Astrocyte (in vitro differentiated cells and primary cell): ENCODE measurements around the gene DCLK2. TPM values are rescaled to one million over a fixed set of nuclear protein-coding genes. Genes with fewer than 3 reads are reported as not detected.

Source experiments
- DNase-seq: peaks from one replicate; pipeline ENCODE4 v3.0.0-alpha.2; 2010; ENCODE audit warnings: low read depth
- FAIRE-seq: peaks from 2 replicates; lab custom pipeline; 2011; peaks lifted over from hg19 to GRCh38; lab: Jason Lieb, UNC
- H2AFZ ChIP-seq: 2 replicates; pipeline ENCODE4 v1.6.0; 2012; ENCODE audit warnings: low read depth, low read length, inconsistent platforms
- H3K27ac ChIP-seq: 2 replicates; pipeline ENCODE4 v1.5.1; 2011; ENCODE audit warnings: low read depth, low read length, inconsistent platforms
- H3K27me3 ChIP-seq: 2 replicates; pipeline ENCODE4 v1.6.0; 2011; ENCODE audit warnings: low read length, inconsistent platforms; ENCODE audit not compliant: insufficient read depth
- H3K36me3 ChIP-seq: 2 replicates; pipeline ENCODE4 v1.5.1; 2011; ENCODE audit warnings: low read length, inconsistent platforms; ENCODE audit not compliant: insufficient read depth
- H3K4me1 ChIP-seq: 2 replicates; pipeline ENCODE4 v1.5.1; 2011; ENCODE audit warnings: low read length, inconsistent platforms; ENCODE audit not compliant: insufficient read depth
- H3K4me2 ChIP-seq: 2 replicates; pipeline ENCODE4 v1.6.0; 2012; ENCODE audit warnings: low read length, inconsistent platforms
- H3K4me3 ChIP-seq: 2 replicates; pipeline ENCODE4 v1.5.1; 2011; ENCODE audit warnings: low read depth, mild to moderate bottlenecking, low read length, inconsistent platforms; ENCODE audit not compliant: insufficient read depth
- H3K79me2 ChIP-seq: 2 replicates; pipeline ENCODE4 v1.6.0; 2012; ENCODE audit warnings: mild to moderate bottlenecking, low read length, inconsistent platforms; ENCODE audit not compliant: insufficient read depth
- H3K9ac ChIP-seq: 2 replicates; pipeline ENCODE4 v1.6.0; 2012; ENCODE audit warnings: mild to moderate bottlenecking, low read length, inconsistent platforms
- H3K9me3 ChIP-seq: 2 replicates; pipeline ENCODE4 v1.5.1; 2012; ENCODE audit warnings: low read depth, mild to moderate bottlenecking, low read length, inconsistent platforms; ENCODE audit not compliant: insufficient read depth
- H4K20me1 ChIP-seq: 2 replicates; pipeline ENCODE4 v1.6.0; 2012; ENCODE audit warnings: low read length, inconsistent platforms; ENCODE audit not compliant: insufficient read depth
- H3K27ac Mint-ChIP-seq: one replicate; pipeline ENCODE4 v1.8.0; 2021; ENCODE audit warnings: mild to moderate bottlenecking, mixed read lengths; ENCODE audit not compliant: unreplicated experiment
- H3K27me3 Mint-ChIP-seq: one replicate; pipeline ENCODE4 v1.8.0; 2021; ENCODE audit warnings: low read depth, mixed read lengths; ENCODE audit not compliant: unreplicated experiment
- H3K36me3 Mint-ChIP-seq: one replicate; pipeline ENCODE4 v1.8.0; 2021; ENCODE audit warnings: low read depth, mixed read lengths; ENCODE audit not compliant: unreplicated experiment
- H3K4me1 Mint-ChIP-seq: one replicate; pipeline ENCODE4 v1.8.0; 2021; ENCODE audit warnings: low read depth, mixed read lengths; ENCODE audit not compliant: unreplicated experiment
- H3K4me3 Mint-ChIP-seq: one replicate; pipeline ENCODE4 v1.8.0; 2021; ENCODE audit warnings: mild to moderate bottlenecking, moderate library complexity, mixed read lengths; ENCODE audit not compliant: unreplicated experiment
- H3K9me3 Mint-ChIP-seq: one replicate; pipeline ENCODE4 v1.8.0; 2021; ENCODE audit warnings: mild to moderate bottlenecking, mixed read lengths; ENCODE audit not compliant: unreplicated experiment
- EZH2 ChIP-seq: IDR thresholded peaks from 2 replicates; pipeline ENCODE4 v1.6.1; 2012; ENCODE audit warnings: mild to moderate bottlenecking, low read length, inconsistent platforms; ENCODE audit not compliant: insufficient read depth
- total RNA-seq: library from RNA; stranded (reverse); gene quantifications from 2 replicates; pipeline ENCODE4 v1.2.1, GENCODE V29; 2021
- TF ChIP-seq, protein P1 (sequence below): IDR thresholded peaks from 2 replicates; pipeline ENCODE4 v1.5.1; 2011; ENCODE audit warnings: low read depth, mild to moderate bottlenecking, inconsistent platforms, low read length, moderate library complexity; ENCODE audit not compliant: insufficient read depth

DCLK2 gene
- total RNA-seq, 1 donor from 2014 or later: 6.2 TPM

DNA sequence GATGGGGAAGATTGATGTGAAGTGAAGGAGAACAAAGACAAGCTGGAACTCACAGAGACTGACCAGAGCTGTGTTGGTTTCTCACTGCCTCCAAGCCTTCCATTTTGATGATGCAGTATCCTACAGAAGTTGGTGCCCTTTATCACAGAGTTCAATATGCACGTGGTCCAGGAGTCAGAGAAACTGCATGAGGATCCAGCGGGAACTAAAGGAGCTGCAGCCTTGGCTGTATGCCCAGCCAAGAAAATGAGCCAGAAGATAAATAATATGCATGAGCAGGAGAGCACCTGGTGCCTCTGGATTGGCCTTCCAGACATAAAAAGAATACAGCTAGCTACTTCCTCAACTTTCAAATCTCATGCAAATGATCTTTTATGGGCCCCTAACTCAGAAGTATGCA lies 44.3 kb upstream of the DCLK2 start:
- Mint-ChIP-seq H3K27ac (no peak overlapping the region), H3K4me1 (peaks cover 18% of the 10 kb centered on the region), H3K9me3 (peaks cover 2% of the 10 kb centered on the region), H3K27me3 (no peaks in the 10 kb centered on the region), H3K36me3 (no peaks in the 10 kb centered on the region), H3K4me3 (no peak overlapping the region)
- no peak overlapping the region for H3K9ac ChIP-seq
- no peak overlapping the region for H3K4me2 ChIP-seq
- H3K9me3 ChIP-seq: no peaks in the 10 kb centered on the region
- TF ChIP-seq, protein P1, sequence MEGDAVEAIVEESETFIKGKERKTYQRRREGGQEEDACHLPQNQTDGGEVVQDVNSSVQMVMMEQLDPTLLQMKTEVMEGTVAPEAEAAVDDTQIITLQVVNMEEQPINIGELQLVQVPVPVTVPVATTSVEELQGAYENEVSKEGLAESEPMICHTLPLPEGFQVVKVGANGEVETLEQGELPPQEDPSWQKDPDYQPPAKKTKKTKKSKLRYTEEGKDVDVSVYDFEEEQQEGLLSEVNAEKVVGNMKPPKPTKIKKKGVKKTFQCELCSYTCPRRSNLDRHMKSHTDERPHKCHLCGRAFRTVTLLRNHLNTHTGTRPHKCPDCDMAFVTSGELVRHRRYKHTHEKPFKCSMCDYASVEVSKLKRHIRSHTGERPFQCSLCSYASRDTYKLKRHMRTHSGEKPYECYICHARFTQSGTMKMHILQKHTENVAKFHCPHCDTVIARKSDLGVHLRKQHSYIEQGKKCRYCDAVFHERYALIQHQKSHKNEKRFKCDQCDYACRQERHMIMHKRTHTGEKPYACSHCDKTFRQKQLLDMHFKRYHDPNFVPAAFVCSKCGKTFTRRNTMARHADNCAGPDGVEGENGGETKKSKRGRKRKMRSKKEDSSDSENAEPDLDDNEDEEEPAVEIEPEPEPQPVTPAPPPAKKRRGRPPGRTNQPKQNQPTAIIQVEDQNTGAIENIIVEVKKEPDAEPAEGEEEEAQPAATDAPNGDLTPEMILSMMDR: no peak
- no peak for TF ChIP-seq EZH2
- H3K4me1 ChIP-seq: no peaks in the 10 kb centered on the region
- H3K27ac ChIP-seq: no peak overlapping the region
- H3K36me3 ChIP-seq: no peaks in the 10 kb centered on the region
- no peak overlapping the region for H3K4me3 ChIP-seq
- FAIRE-seq (no peak), DNase-seq (peak; percentile 66)
- H2AFZ ChIP-seq: no peak overlapping the region
- no peaks in the 10 kb centered on the region for H3K27me3 ChIP-seq
- no peaks in the 10 kb centered on the region for H4K20me1 ChIP-seq
- H3K79me2 ChIP-seq: no peaks in the 10 kb centered on the region

DNA sequence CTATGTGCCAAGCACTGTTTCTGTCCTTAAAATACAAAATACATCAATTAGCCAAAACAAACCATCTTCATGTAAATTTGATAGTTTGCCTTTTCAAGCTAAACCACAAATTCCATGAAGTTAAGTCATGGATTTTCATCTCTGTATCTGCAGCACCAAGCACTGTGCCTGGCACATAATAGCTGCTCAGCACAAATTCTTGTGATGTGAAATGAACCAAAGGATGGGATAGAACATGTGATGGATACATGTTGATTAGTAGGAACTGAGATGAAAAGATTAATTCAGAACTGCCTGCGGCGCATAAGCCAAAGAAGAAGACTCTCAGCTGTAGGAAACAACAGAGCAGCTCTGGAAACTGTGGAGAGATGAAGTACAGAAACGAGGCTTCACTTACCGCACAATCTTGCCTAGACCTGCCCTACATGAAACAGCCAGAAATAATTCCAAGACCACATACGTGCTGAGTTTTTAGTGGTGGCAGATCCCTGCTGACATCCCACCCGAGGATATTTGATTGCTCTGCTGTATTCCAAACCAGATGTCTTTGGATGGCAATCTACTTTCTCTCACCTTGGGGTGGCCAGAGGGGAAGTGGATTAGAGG lies 40.9 kb upstream of the DCLK2 start:
- Histone ChIP-seq H3K27ac (no peak overlapping the region), H3K79me2 (no peaks in the 10 kb centered on the region), H2AFZ (no peak overlapping the region), H3K4me3 (no peak overlapping the region), H3K27me3 (no peaks in the 10 kb centered on the region), H3K4me1 (no peaks in the 10 kb centered on the region), H4K20me1 (no peaks in the 10 kb centered on the region), H3K36me3 (no peaks in the 10 kb centered on the region), H3K4me2 (no peak overlapping the region), H3K9ac (no peak overlapping the region), H3K9me3 (no peaks in the 10 kb centered on the region)
- TF ChIP-seq EZH2: no peak
- TF ChIP-seq, protein P1: no peak
- Mint-ChIP-seq H3K27ac (no peak overlapping the region), H3K36me3 (no peaks in the 10 kb centered on the region), H3K4me3 (no peak overlapping the region), H3K4me1 (peaks cover 18% of the 10 kb centered on the region), H3K9me3 (peaks cover 2% of the 10 kb centered on the region), H3K27me3 (peaks cover 4% of the 10 kb centered on the region)
- DNase-seq (no peak), FAIRE-seq (no peak)

DNA sequence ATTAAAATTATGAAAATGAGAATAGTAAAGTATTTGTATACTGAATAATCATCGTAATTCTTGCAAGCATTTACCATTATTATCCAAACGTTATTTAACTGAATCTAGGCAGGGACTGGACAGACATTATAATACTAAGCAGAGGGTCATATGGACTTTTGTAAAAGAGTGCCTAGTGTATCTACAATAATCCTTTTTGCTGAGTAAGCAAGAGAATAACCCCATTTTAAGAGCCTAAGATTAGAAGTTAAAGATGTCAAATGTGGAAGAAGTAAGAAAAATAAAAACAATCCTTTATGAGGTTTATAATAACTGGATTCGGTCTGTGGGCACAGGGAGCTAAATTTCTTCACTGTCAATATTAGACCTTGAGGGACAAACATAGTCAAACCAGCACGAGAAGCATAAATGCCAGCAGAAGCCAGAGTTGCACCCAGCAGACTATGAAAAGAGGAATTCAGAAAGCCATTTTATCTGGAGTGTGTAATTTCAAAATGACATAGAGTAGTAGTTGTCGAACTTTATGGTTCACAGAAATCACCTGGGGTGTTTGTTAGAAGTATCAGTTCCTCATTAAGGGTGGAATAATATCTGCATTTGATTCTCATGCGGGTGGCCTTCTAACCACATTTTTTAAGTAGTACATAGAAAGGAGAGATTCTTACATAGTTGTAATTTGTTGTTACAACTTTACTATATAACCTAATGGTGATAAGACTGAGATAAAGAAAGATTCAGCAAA lies 39.7 kb upstream of the DCLK2 start:
- no peak for TF ChIP-seq EZH2
- TF ChIP-seq, protein P1: no peak
- Mint-ChIP-seq H3K36me3 (no peaks in the 10 kb centered on the region), H3K4me1 (peaks cover 7% of the 10 kb centered on the region), H3K27ac (no peak overlapping the region), H3K4me3 (no peak overlapping the region), H3K27me3 (peaks cover 4% of the 10 kb centered on the region), H3K9me3 (peaks cover 2% of the 10 kb centered on the region)
- no peak overlapping the region for H3K4me3 ChIP-seq
- no peak overlapping the region for H3K27ac ChIP-seq
- no peak overlapping the region for H3K4me2 ChIP-seq
- no peaks in the 10 kb centered on the region for H4K20me1 ChIP-seq
- no peak overlapping the region for H2AFZ ChIP-seq
- DNase-seq (no peak), FAIRE-seq (no peak)
- no peak overlapping the region for H3K9ac ChIP-seq
- H3K9me3 ChIP-seq: no peaks in the 10 kb centered on the region
- H3K79me2 ChIP-seq: no peaks in the 10 kb centered on the region
- H3K4me1 ChIP-seq: no peaks in the 10 kb centered on the region
- no peaks in the 10 kb centered on the region for H3K36me3 ChIP-seq
- H3K27me3 ChIP-seq: no peaks in the 10 kb centered on the region
